Sigmoid colon (tissue), 4 donors: ENCODE data around the gene TLE2.

ENCODE experiments used
- CTCF ChIP-seq, 4 experiments: fragments of 450-650 bp in 3 of 4; fragments of 200-600 bp in 1 of 4; IDR thresholded peaks; one replicate each; pipeline ENCODE4 v1.5.1; 2016 to 2019; ENCODE audit warnings: antibody characterized with exemption in 4 of 4, mild to moderate bottlenecking in 3 of 4, moderate library complexity in 2 of 4
- EP300 ChIP-seq, 4 donors: sonication (generic); formaldehyde crosslinking; IDR thresholded peaks; one replicate each; pipeline ENCODE4 v1.6.1; 2017; ENCODE audit warnings: antibody characterized with exemption in 4 of 4
- POLR2A ChIP-seq, 2 donors: fragments of 450-650 bp; IDR thresholded peaks; one replicate each; pipeline ENCODE4 v1.6.1; 2016; ENCODE audit warnings: antibody characterized with exemption in 2 of 2, mild to moderate bottlenecking in 2 of 2, moderate library complexity in 2 of 2

GRCh38 chr19:3024870-3025548 is 4.1 kb downstream of the TLE2 start:
- TF ChIP-seq CTCF (IDR thresholded peaks at IDR 0.05): no peak
- TF ChIP-seq EP300 (IDR thresholded peaks at IDR 0.05): no peak
- TF ChIP-seq POLR2A (IDR thresholded peaks at IDR 0.05): no peak
